Colonic mucosa (tissue), 4 donors: ENCODE results near the gene ADSS2. TPM values are rescaled to one million over a fixed set of nuclear protein-coding genes. Genes with fewer than 3 reads are reported as not detected.
"Not testable (repeated sequence)": the region's sequence is repeated elsewhere in the genome, so short reads cannot be mapped to it uniquely, and the experiment has no call there.

Source experiments
- DNase-seq: peaks from one replicate; pipeline ENCODE4 v3.0.0-alpha.2; 2020
- H3K27ac ChIP-seq: fragments of 200-600 bp; one replicate; pipeline ENCODE4 v1.8.0; 2021
- H3K27me3 ChIP-seq: fragments of 200-600 bp; one replicate; pipeline ENCODE4 v1.8.0; 2021
- H3K36me3 ChIP-seq: fragments of 200-600 bp; one replicate; pipeline ENCODE4 v1.8.0; 2021
- H3K4me1 ChIP-seq: fragments of 200-600 bp; one replicate; pipeline ENCODE4 v1.8.0; 2021; ENCODE audit warnings: mild to moderate bottlenecking
- H3K4me3 ChIP-seq: fragments of 200-600 bp; one replicate; pipeline ENCODE4 v1.8.0; 2021
- H3K9ac ChIP-seq, 2 donors: one replicate each; pipeline ENCODE4 v1.7.0; 2013; ENCODE audit warnings: control low read depth in 2 of 2, low read depth in 2 of 2, low read length in 2 of 2
- H3K9me3 ChIP-seq: fragments of 200-600 bp; one replicate; pipeline ENCODE4 v1.8.0; 2021
- intact Hi-C: fragments of 100-400 bp; cut with DNase I; formaldehyde crosslinking; loops from one replicate; pipeline ENCODE4 v1.14.1; 2022
- total RNA-seq, 2 donors: library from RNA; stranded (reverse); fragmentation: NEBNext Ultra II Directional in 1 of 2; extraction: Animal tissue kit (Norgen Biotek cat#: 25700) in 1 of 2; gene quantifications; one replicate each; pipeline ENCODE4 v1.2.1, GENCODE V29; 2021
- TF ChIP-seq, protein P1 (sequence below): fragments of 200-600 bp; IDR thresholded peaks from one replicate; pipeline ENCODE4 v1.8.0; 2022; ENCODE audit warnings: antibody characterized with exemption, mild to moderate bottlenecking
- donor health status: healthy.
- donor health status: DM: no; HTN: no; CAD: no.
- donor health status: DM: no; HTN: no; CAD: no.

Gene ADSS2
- total RNA-seq, 2 donors from 2014 or later, result 40.8 to 48.6 TPM

DNA sequence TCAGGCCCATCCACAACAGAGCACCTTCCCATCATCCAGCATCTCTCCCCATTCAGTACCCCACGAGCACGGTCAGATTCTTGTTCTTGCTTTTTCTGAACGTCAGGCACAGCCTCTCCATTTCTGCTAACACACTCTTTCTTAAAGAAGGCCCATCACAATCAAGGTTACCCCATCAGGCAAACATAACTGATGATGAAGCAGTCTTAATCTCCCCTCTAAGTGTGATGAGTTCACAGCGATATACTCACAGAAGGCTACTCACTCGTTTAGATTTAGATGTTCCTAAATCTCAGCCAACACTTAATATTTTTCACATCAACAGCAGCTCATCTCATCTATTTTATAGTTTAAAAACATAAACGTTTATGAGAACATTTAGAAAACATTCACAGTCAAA lies 75.6 kb downstream of the ADSS2 start:
- Histone ChIP-seq H3K9me3 (no peaks in the 10 kb centered on the region), H3K27me3 (no peaks in the 10 kb centered on the region), H3K4me1 (no peaks in the 10 kb centered on the region), H3K9ac (no peak overlapping the region), H3K4me3 (no peak overlapping the region), H3K27ac (no peak overlapping the region), H3K36me3 (no peaks in the 10 kb centered on the region)
- intact Hi-C loops, result no loop called here
- DNase-seq, result no peak
- TF ChIP-seq, protein P1, sequence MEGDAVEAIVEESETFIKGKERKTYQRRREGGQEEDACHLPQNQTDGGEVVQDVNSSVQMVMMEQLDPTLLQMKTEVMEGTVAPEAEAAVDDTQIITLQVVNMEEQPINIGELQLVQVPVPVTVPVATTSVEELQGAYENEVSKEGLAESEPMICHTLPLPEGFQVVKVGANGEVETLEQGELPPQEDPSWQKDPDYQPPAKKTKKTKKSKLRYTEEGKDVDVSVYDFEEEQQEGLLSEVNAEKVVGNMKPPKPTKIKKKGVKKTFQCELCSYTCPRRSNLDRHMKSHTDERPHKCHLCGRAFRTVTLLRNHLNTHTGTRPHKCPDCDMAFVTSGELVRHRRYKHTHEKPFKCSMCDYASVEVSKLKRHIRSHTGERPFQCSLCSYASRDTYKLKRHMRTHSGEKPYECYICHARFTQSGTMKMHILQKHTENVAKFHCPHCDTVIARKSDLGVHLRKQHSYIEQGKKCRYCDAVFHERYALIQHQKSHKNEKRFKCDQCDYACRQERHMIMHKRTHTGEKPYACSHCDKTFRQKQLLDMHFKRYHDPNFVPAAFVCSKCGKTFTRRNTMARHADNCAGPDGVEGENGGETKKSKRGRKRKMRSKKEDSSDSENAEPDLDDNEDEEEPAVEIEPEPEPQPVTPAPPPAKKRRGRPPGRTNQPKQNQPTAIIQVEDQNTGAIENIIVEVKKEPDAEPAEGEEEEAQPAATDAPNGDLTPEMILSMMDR, result no peak

DNA sequence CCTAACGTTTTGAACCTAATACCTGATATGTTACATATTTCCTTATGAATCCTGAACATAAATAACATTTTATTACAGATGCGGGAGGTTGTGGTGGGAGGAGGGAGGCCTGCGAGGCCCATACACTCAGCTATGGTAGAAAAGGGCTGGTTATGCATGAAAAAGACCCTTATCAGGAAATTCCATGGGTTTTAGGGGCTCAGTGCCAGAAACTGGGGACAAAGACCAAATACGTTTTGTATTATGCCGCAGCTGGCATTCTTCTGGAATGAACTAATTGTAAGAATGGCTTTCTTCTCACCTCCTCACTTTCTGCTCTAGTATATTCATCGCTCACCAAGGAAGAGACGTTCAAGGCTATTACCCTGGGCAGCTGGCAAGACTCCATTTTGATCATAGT lies 76.7 kb downstream of the ADSS2 start:
- Histone ChIP-seq H3K27ac (no peak overlapping the region), H3K9ac (no peak overlapping the region), H3K4me1 (no peaks in the 10 kb centered on the region), H3K27me3 (no peaks in the 10 kb centered on the region), H3K4me3 (no peak overlapping the region), H3K9me3 (no peaks in the 10 kb centered on the region), H3K36me3 (no peaks in the 10 kb centered on the region)
- intact Hi-C loops, result no loop called here
- no peak for DNase-seq
- TF ChIP-seq, protein P1, result no peak

DNA sequence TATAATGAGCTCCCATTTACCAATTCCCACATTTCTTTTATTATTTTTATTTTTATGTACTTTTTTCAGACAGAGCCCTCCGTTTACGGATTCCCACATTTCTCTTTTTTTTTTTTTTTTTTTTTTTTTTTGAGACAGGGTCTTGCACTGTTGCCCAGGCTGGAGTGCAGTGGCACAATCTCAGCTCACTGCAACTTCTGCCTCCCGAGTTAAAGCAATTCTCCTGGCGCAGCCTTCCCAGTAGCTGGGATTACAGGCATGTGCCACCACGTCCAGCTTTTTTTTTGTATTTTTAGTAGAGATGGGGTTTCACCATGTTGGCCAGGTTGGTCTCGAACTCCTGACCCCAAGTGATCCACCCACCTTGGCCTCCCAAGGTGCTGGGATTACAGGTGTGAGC lies 77.2 kb downstream of the ADSS2 start:
- H3K9me3 ChIP-seq, H3K9ac ChIP-seq, H3K36me3 ChIP-seq, DNase-seq, H3K27ac ChIP-seq, H3K4me3 ChIP-seq, intact Hi-C loops, H3K4me1 ChIP-seq, H3K27me3 ChIP-seq: not testable (repeated sequence)

DNA sequence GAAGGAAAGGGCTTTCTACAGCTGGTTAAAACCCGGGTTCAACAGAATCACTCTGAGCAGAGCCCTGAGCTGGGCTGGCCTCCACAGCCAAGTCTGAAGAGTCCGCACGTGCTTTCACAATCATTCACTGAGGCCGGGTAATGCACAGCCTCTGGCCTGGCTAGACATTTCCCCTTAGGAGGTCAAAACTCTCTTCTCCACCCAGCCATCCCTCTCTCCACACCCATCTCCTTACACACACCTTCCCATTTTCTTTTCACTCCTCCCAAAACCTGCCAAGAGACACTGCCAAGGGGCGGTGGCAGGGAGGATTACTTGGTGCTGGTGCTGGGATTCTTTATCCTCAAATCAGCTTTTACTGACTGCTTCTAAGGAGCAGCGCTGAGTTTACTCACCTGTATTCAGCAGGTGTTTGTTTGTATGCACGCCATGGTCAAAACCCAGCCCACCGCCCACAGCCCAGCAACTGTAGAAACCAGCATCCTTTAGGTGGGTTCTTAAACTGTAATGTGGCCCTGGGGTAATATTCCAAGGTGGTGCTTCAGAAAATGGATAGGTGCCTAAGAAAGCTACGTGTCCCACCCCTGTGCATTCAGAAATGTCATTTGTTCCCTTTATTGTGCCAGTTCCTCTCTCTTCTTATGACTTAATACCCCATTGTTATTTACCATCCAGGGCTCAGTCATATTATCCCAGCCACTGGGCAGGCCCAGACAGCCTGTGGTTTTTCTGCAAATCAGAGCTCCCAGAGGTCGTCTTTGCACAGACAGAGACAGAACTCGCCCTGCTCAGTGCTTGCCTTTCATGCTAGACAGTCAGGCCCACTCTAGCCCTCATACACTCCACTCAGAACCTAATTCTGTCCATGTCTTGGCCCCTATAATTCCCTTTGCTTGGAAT lies 80.2 kb downstream of the ADSS2 start:
- Histone ChIP-seq H3K27ac (no peak overlapping the region), H3K4me1 (no peaks in the 10 kb centered on the region), H3K9ac (no peak overlapping the region), H3K4me3 (no peak overlapping the region), H3K36me3 (no peaks in the 10 kb centered on the region), H3K9me3 (no peaks in the 10 kb centered on the region), H3K27me3 (no peaks in the 10 kb centered on the region)
- TF ChIP-seq, protein P1, result no peak
- intact Hi-C loops, result no loop called here
- DNase-seq, result no peak

DNA sequence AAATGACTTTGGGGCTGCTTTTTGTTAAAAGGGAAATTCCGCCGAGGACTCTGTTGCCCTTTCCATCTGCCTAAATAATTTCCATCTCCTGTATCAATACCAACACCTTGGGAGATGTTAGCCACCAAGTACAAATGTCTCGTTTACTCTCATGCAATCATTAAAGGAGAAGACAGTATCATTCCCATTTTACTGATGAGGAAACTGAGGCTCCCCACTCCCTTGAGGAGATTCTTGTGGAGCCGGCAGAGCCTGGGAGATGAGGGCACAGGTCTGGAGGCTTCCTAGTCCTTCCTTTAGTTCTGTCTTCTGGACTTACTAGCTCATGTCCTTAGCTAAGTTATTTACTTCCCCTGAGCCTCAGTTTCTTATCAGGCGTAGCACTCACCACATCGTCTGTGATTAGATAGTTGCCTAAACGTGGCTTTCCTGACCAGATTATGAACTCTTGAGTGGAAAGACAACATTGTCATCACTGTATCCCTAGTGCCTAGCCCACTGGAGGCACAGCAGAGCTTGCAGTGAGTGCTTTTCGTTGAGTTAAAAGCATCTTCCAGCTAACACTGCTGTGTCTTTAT lies 81.6 kb downstream of the ADSS2 start:
- no peak overlapping the region for H3K9ac ChIP-seq
- TF ChIP-seq, protein P1, result no peak
- H3K36me3 ChIP-seq, result no peaks in the 10 kb centered on the region
- no peaks in the 10 kb centered on the region for H3K27me3 ChIP-seq
- H3K27ac ChIP-seq, result no peak overlapping the region
- intact Hi-C loops, result no loop called here
- no peaks in the 10 kb centered on the region for H3K9me3 ChIP-seq
- H3K4me3 ChIP-seq, result no peak overlapping the region
- no peak for DNase-seq
- no peaks in the 10 kb centered on the region for H3K4me1 ChIP-seq
